GM18867 (cell line): ENCODE measurements around the gene ST3GAL6.

Experiments
- ATAC-seq: cut with Tn5 transposase; IDR thresholded peaks from one replicate; pipeline ENCODE4 v1.9.1; 2021; ENCODE audit warnings: mild to moderate bottlenecking, moderate library complexity; ENCODE audit not compliant: unreplicated experiment

The ST3GAL6 gene

GRCh38 chr3:98843266-98843959 is 80.3 kb downstream of the ST3GAL6 start:
- ATAC-seq: no peak
